ENCODE measurements around the gene CHGA. TPM values are rescaled to one million over a fixed set of nuclear protein-coding genes. Genes with fewer than 3 reads are reported as not detected.

The CHGA gene
- polyA plus RNA-seq, 2 of the 4 experiments (the other 2 are of a cell fraction): 0.32 to 0.70 TPM

DNA sequence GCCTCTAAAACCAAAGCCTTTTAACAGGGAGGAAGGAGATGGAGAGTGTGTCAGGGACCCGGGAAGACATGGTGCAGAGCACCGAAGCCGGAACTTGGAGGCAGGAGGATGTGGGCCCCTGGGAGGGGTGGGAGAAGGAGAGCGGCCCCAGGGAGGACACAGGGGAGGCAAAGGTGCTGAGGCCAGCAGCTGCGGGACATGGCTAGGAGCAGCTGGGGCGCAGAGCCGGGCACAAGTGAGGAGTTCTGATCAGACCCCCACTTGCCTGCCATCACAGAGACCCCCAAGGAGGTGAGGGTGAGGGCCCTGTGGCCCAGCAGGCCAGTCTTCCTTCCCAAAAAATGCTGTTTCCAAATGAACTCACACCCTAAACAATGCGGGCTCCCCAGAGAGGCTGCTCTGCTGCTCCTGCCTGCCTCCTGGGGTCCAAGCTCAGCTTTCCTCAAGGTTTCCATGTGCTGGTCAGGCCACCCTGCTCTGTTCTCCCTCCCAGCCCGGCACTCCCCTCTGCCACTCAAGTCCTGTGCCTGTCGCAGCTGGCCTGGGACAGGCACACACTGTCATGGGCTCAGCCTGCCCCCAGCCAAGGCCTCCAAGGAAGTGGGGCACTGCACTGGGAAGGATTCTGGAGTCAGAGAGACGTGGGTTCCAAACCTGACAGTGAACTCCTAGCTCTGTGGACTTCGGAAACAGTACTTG lies 24.0 kb downstream of the CHGA start:
- DNase-seq (ENCODE audit: low read depth in 1 of 2, low spot score in 1 of 2) (no peak), FAIRE-seq (no peak), ATAC-seq (no peak)
- POLR2A ChIA-PET: no interaction called here
- H3K27ac ChIP-seq: peak overlapping the region; percentile 59 to 88
- no peak overlapping the region for H3K4me3 ChIP-seq
- CTCF ChIA-PET: interaction anchor here (0.6 to 5.3 kb wide), 11 partner anchors 8 to 232 kb away, joined by 3 to 30 read pairs (median 6); partner anchors contain the start of gene ITPK1
- H3K9me3 ChIP-seq: no peaks in the 10 kb centered on the region
- peak overlapping the region; percentile 34 for H3K4me2 ChIP-seq
- peaks cover 24% of the 10 kb centered on the region for H3K4me1 ChIP-seq
- TF ChIP-seq ZSCAN20 (CRISPR knock-in tag; IDR thresholded peaks at IDR 0.05) (no peak), JUN (IDR thresholded peaks at IDR 0.05) (no peak; a peak in 1 of 5 replicates), ELK1 (IDR thresholded peaks at IDR 0.05; ENCODE audit: low read depth, low read length) (no peak), ESRRA (IDR thresholded peaks at IDR 0.05; ENCODE audit: borderline replicate concordance, low read length) (no peak), SREBF2 (IDR thresholded peaks at IDR 0.05) (no peak), CHD2 (IDR thresholded peaks at IDR 0.05; ENCODE audit: low read length, partially characterized antibody) (no peak)
- 94% methylated on average over 11 of the region's 12 CpGs for WGBS (ENCODE audit: missing lambda C conversion rate)

DNA sequence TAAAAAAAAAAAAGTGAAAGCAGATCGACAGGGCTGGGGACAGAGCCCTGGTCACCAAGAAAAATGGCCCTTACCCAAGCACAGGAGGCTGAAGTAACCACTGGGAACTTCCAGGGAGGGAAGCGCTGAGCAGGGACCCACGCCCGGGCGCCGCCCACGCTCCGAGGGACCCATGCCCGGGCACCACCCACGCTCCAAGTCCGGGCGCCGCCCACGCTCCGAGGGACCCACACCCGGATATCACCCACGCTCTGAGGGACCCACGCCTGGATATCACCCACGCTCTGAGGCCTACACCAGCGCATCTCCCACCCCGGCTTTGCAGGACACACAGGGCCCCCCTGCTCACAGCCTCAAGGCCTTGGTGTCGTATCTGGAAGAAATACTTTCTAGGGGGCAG lies 25.7 kb downstream of the CHGA start:
- H3K4me3 ChIP-seq: no peak overlapping the region
- ATAC-seq (no peak), FAIRE-seq (no peak), DNase-seq (ENCODE audit: low read depth in 1 of 2, low spot score in 1 of 2) (no peak)
- no peak overlapping the region for H3K4me2 ChIP-seq
- H3K4me1 ChIP-seq: peaks cover 27% of the 10 kb centered on the region
- ChIA-PET CTCF (interaction anchor here (0.9 to 5.2 kb wide), 6 partner anchors 14 to 191 kb away, joined by 3 to 30 read pairs (median 6); partner anchors contain the start of gene ITPK1), POLR2A (no interaction called here)
- 95% methylated on average over 15 of the region's 22 CpGs for WGBS (ENCODE audit: missing lambda C conversion rate)
- no peak overlapping the region for H3K27ac ChIP-seq
- no peaks in the 10 kb centered on the region for H3K9me3 ChIP-seq
- TF ChIP-seq CBX8 (IDR thresholded peaks at IDR 0.05) (no peak), GATA3 (IDR thresholded peaks at IDR 0.05; ENCODE audit: borderline replicate concordance) (no peak), RARB (CRISPR knock-in tag; IDR thresholded peaks at IDR 0.05) (no peak), HMGXB4 (CRISPR knock-in tag; IDR thresholded peaks at IDR 0.05; ENCODE audit: borderline replicate concordance) (no peak), PBX3 (IDR thresholded peaks at IDR 0.05) (no peak), RCOR1 (IDR thresholded peaks at IDR 0.05; ENCODE audit: low read depth, low read length) (no peak), TP53 (CRISPR knock-in tag; IDR thresholded peaks at IDR 0.05) (no peak), HES2 (IDR thresholded peaks at IDR 0.05) (no peak), EHF (CRISPR knock-in tag; IDR thresholded peaks at IDR 0.05) (no peak), JUNB (IDR thresholded peaks at IDR 0.05) (no peak), ZNF302 (CRISPR knock-in tag; IDR thresholded peaks at IDR 0.05) (no peak), CBX2 (IDR thresholded peaks at IDR 0.05; ENCODE audit: borderline replicate concordance, low read depth) (no peak), HDAC2 (IDR thresholded peaks at IDR 0.05) (no peak), PHF8 (IDR thresholded peaks at IDR 0.05; ENCODE audit: borderline replicate concordance, low read depth) (no peak), POLR2A (IDR thresholded peaks at IDR 0.05; ENCODE audit: low read length) (no peak)
- TF ChIP-seq, protein P1, sequence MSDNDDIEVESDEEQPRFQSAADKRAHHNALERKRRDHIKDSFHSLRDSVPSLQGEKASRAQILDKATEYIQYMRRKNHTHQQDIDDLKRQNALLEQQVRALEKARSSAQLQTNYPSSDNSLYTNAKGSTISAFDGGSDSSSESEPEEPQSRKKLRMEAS (IDR thresholded peaks at IDR 0.05): no peak
- TF ChIP-seq, protein P2, sequence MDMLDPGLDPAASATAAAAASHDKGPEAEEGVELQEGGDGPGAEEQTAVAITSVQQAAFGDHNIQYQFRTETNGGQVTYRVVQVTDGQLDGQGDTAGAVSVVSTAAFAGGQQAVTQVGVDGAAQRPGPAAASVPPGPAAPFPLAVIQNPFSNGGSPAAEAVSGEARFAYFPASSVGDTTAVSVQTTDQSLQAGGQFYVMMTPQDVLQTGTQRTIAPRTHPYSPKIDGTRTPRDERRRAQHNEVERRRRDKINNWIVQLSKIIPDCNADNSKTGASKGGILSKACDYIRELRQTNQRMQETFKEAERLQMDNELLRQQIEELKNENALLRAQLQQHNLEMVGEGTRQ (IDR thresholded peaks at IDR 0.05): no peak
- TF ChIP-seq, protein P3, sequence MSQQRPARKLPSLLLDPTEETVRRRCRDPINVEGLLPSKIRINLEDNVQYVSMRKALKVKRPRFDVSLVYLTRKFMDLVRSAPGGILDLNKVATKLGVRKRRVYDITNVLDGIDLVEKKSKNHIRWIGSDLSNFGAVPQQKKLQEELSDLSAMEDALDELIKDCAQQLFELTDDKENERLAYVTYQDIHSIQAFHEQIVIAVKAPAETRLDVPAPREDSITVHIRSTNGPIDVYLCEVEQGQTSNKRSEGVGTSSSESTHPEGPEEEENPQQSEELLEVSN (IDR thresholded peaks at IDR 0.05; ENCODE audit: borderline replicate concordance, low read depth): no peak
- TF ChIP-seq, protein P4, sequence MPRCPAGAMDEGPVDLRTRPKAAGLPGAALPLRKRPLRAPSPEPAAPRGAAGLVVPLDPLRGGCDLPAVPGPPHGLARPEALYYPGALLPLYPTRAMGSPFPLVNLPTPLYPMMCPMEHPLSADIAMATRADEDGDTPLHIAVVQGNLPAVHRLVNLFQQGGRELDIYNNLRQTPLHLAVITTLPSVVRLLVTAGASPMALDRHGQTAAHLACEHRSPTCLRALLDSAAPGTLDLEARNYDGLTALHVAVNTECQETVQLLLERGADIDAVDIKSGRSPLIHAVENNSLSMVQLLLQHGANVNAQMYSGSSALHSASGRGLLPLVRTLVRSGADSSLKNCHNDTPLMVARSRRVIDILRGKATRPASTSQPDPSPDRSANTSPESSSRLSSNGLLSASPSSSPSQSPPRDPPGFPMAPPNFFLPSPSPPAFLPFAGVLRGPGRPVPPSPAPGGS (IDR thresholded peaks at IDR 0.05): no peak
